Endothelial cell of umbilical vein (primary cell): ENCODE data around the gene ALK. TPM values are rescaled to one million over a fixed set of nuclear protein-coding genes. Genes with fewer than 3 reads are reported as not detected.

Source experiments
- BruUV-seq: library from RNA; stranded (reverse); fragments of 400-500 nt; replicated peaks from 2 replicates; lab custom pipeline; 2021; lab: Mats Ljungman, UMichigan
- CTCF ChIA-PET: fragments of 300-600, 350-600 bp; sonication (Branson Sonifier 250); formaldehyde crosslinking; loops from one replicate; lab custom pipeline; 2021; ENCODE audit warnings: antibody characterized with exemption, inconsistent platforms; lab: Charles Lee
- POLR2A ChIA-PET: fragments of 300-600, 350-600 bp; sonication (Branson Sonifier 250); formaldehyde crosslinking; loops from one replicate; lab custom pipeline; 2021; ENCODE audit warnings: antibody characterized with exemption, inconsistent platforms; lab: Charles Lee
- DNase-seq: peaks from one replicate; pipeline ENCODE4 v3.0.0-alpha.2; 2011; ENCODE audit warnings: low read depth, low spot score
- FAIRE-seq: peaks from 2 replicates; lab custom pipeline; 2011; peaks lifted over from hg19 to GRCh38; lab: Jason Lieb, UNC
- H2AFZ ChIP-seq: 2 replicates; pipeline ENCODE4 v1.6.0; 2012; ENCODE audit warnings: low read depth, low read length, control low read depth, inconsistent platforms
- H3K27ac ChIP-seq: 2 replicates; pipeline ENCODE4 v1.5.1; 2011; ENCODE audit warnings: low read depth, mild to moderate bottlenecking, control low read depth, low read length, moderate library complexity; ENCODE audit not compliant: insufficient read depth
- H3K27me3 ChIP-seq, 2 experiments: 2 replicates each; pipeline versions ENCODE4 v1.6.0 to v1.6.1; 2011; ENCODE audit warnings: low read length in 2 of 2, mixed read lengths in 1 of 2; ENCODE audit not compliant: control insufficient read depth in 2 of 2, insufficient read depth in 2 of 2
- H3K36me3 ChIP-seq, 2 experiments: 2 replicates in 1 of 2; 3 replicates in 1 of 2; pipeline ENCODE4 v1.5.1; 2011; ENCODE audit warnings: low read length in 2 of 2, mild to moderate bottlenecking in 1 of 2, moderate library complexity in 1 of 2; ENCODE audit not compliant: control insufficient read depth in 2 of 2, insufficient read depth in 2 of 2; ENCODE audit errors: extremely low read depth in 1 of 2
- H3K4me1 ChIP-seq: 3 replicates; pipeline ENCODE4 v1.5.1; 2011; ENCODE audit warnings: mild to moderate bottlenecking, low read length; ENCODE audit not compliant: control insufficient read depth, insufficient read depth; ENCODE audit errors: extremely low read depth
- H3K4me2 ChIP-seq: 2 replicates; pipeline ENCODE4 v1.6.1; 2011; ENCODE audit warnings: low read length, control low read depth, mixed read lengths; ENCODE audit not compliant: insufficient read depth
- H3K4me3 ChIP-seq, 3 experiments: fragments of 200-600 bp in 1 of 3; sonication (generic), shearing (Covaris generic) in 1 of 3; replicated peaks in 1 of 3; 2 replicates each; pipeline ENCODE4 v1.5.1; 2011 to 2016; ENCODE audit warnings: control low read depth in 3 of 3, low read length in 3 of 3, mild to moderate bottlenecking in 2 of 3, inconsistent platforms in 1 of 3, low read depth in 1 of 3, moderate library complexity in 1 of 3; ENCODE audit not compliant: insufficient read depth in 1 of 3
- H3K79me2 ChIP-seq: 2 replicates; pipeline ENCODE4 v1.6.0; 2012; ENCODE audit warnings: low read length, inconsistent platforms; ENCODE audit not compliant: control insufficient read depth, insufficient read depth
- H3K9ac ChIP-seq: replicated peaks from 2 replicates; pipeline ENCODE3; 2011; ENCODE audit warnings: low read length, control low read depth; ENCODE audit not compliant: insufficient read depth; ENCODE audit errors: extremely low read depth
- H3K9me1 ChIP-seq: replicated peaks from 3 replicates; pipeline ENCODE4 v1.6.0; 2011; ENCODE audit warnings: mild to moderate bottlenecking, low read length; ENCODE audit not compliant: control insufficient read depth, insufficient read depth; ENCODE audit errors: extremely low read depth
- H3K9me3 ChIP-seq: replicated peaks from 2 replicates; pipeline ENCODE4 v1.5.1; 2012; ENCODE audit warnings: low read length, inconsistent platforms; ENCODE audit not compliant: control insufficient read depth, insufficient read depth
- H4K20me1 ChIP-seq: replicated peaks from 2 replicates; pipeline ENCODE3; 2011; ENCODE audit warnings: mild to moderate bottlenecking, low read length; ENCODE audit not compliant: control insufficient read depth, insufficient read depth; ENCODE audit errors: extremely low read depth
- EZH2 ChIP-seq: IDR thresholded peaks from 2 replicates; pipeline ENCODE4 v1.6.1; 2012; ENCODE audit warnings: borderline replicate concordance, low read depth, mild to moderate bottlenecking, moderate library complexity, low read length, inconsistent platforms; ENCODE audit not compliant: severe bottlenecking
- FOS ChIP-seq: IDR thresholded peaks from 2 replicates; pipeline ENCODE4 v1.6.1; 2011; ENCODE audit warnings: mild to moderate bottlenecking, low read length, moderate library complexity, borderline replicate concordance; ENCODE audit not compliant: insufficient read depth
- GATA2 ChIP-seq: IDR thresholded peaks from 2 replicates; pipeline ENCODE4 v1.7.0; 2011; ENCODE audit warnings: low read depth, mild to moderate bottlenecking, moderate library complexity, mixed read lengths, low read length; ENCODE audit not compliant: insufficient read length, insufficient read depth
- JUN ChIP-seq: IDR thresholded peaks from 2 replicates; pipeline ENCODE4 v1.6.1; 2011; ENCODE audit warnings: borderline replicate concordance, low read depth; ENCODE audit not compliant: insufficient read length, insufficient read depth
- MYC ChIP-seq: IDR thresholded peaks from one replicate; pipeline ENCODE4 v1.6.1; 2011; ENCODE audit warnings: mild to moderate bottlenecking, low read depth, low read length
- POLR2A ChIP-seq: IDR thresholded peaks from 2 replicates; pipeline ENCODE4 v1.6.1; 2012; ENCODE audit warnings: low read depth, mild to moderate bottlenecking, control low read depth, low read length
- POLR2AphosphoS5 ChIP-seq: IDR thresholded peaks from 2 replicates; pipeline ENCODE4 v1.6.1; 2012; ENCODE audit warnings: low read depth, mild to moderate bottlenecking, control low read depth, low read length, moderate library complexity; ENCODE audit not compliant: insufficient read depth
- dilution Hi-C: fragments of 300-500 bp; cut with MboI; formaldehyde crosslinking; loops from one replicate; pipeline ENCODE4 v1.15.0; 2019; ENCODE audit warnings: low sequenced_read_pairs; ENCODE audit not compliant: extremely low pct_ligation_motif_present
- intact Hi-C: fragments of 100-400 bp; cut with micrococcal nuclease; formaldehyde crosslinking; loops from one replicate; pipeline ENCODE4 v1.10.0; 2022
- polyA plus RNA-seq, 4 experiments: library from polyadenylated mRNA; depleted of rRNA in 3 of 4; stranded (reverse) in 3 of 4; unstranded in 1 of 4; fragments of >200 nt; gene quantifications; 2 replicates each; pipeline versions ENCODE4 v1.2.1 to v1.2.3, GENCODE V29; 2011 to 2012; ENCODE audit warnings: missing spikeins in 1 of 4
- total RNA-seq: library from RNA; stranded (reverse); gene quantifications from 2 replicates; pipeline ENCODE4 v1.2.3, GENCODE V29; 2021
- TF ChIP-seq, protein P1 (sequence below), 2 donors: IDR thresholded peaks; 1 replicate in 1 of 2; 2 replicates in 1 of 2; pipeline ENCODE4 v1.5.1; 2011; ENCODE audit warnings: low read length in 2 of 2, mild to moderate bottlenecking in 2 of 2, moderate library complexity in 2 of 2, control low read depth in 1 of 2, inconsistent platforms in 1 of 2, low read depth in 1 of 2; ENCODE audit not compliant: insufficient read depth in 1 of 2; ENCODE audit errors: extremely low read depth in 1 of 2
- TF ChIP-seq, protein P2 (sequence below): IDR thresholded peaks from 2 replicates; pipeline ENCODE4 v1.6.1; 2011; ENCODE audit not compliant: insufficient read depth, insufficient read length

The ALK gene
- total and polyA plus RNA-seq, 2 donors (not counting 3 experiments of a cell fraction or from before 2014, with no cell fraction given) = not detected

DNA sequence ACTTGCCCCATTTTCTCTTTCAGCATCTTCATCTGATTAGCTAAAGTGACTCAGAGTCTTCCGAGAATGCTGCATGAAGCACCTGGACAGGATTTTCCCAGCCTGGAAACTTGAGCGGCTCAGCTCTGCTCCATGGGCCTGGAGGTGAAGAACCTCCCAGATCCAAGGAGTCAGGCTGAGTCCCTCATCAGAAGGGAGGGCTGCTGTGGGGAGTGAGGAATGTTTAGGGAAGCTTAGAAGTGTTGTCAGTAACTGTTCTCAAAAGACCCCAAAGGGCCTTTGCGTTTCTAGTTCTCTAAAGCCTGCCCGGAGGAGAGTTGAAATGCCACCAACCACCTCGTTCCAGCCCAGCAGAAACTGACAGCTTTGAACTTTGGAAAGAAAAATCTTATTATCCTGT lies 649.1 kb downstream of the ALK start:
- FAIRE-seq (no peak), DNase-seq (no peak)
- H4K20me1 ChIP-seq = no peaks in the 10 kb centered on the region
- no peak overlapping the region for H2AFZ ChIP-seq
- no peaks in the 10 kb centered on the region for H3K27me3 ChIP-seq
- intact Hi-C loops (no loop called here), dilution Hi-C loops (no loop called here)
- H3K79me2 ChIP-seq = no peaks in the 10 kb centered on the region
- H3K9me1 ChIP-seq = no peaks in the 10 kb centered on the region
- H3K36me3 ChIP-seq = no peaks in the 10 kb centered on the region
- H3K27ac ChIP-seq = no peak overlapping the region
- H3K9ac ChIP-seq = no peak overlapping the region
- ChIA-PET POLR2A (no interaction called here), CTCF (interaction anchor here (1.3 to 1.9 kb wide), 2 partner anchors 34 to 37 kb away, joined by 4 to 6 read pairs; no protein-coding TSS in a partner anchor)
- peaks cover 5% of the 10 kb centered on the region for H3K4me1 ChIP-seq
- BruUV-seq = no TSS peak
- H3K9me3 ChIP-seq = no peaks in the 10 kb centered on the region
- H3K4me2 ChIP-seq = no peak overlapping the region
- H3K4me3 ChIP-seq = no peak overlapping the region
- TF ChIP-seq EZH2 (no peak), MYC (no peak), POLR2A (no peak), POLR2AphosphoS5 (no peak), FOS (no peak), JUN (no peak), GATA2 (no peak)
- TF ChIP-seq, protein P1, sequence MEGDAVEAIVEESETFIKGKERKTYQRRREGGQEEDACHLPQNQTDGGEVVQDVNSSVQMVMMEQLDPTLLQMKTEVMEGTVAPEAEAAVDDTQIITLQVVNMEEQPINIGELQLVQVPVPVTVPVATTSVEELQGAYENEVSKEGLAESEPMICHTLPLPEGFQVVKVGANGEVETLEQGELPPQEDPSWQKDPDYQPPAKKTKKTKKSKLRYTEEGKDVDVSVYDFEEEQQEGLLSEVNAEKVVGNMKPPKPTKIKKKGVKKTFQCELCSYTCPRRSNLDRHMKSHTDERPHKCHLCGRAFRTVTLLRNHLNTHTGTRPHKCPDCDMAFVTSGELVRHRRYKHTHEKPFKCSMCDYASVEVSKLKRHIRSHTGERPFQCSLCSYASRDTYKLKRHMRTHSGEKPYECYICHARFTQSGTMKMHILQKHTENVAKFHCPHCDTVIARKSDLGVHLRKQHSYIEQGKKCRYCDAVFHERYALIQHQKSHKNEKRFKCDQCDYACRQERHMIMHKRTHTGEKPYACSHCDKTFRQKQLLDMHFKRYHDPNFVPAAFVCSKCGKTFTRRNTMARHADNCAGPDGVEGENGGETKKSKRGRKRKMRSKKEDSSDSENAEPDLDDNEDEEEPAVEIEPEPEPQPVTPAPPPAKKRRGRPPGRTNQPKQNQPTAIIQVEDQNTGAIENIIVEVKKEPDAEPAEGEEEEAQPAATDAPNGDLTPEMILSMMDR (IDR thresholded peaks at IDR 0.05; ENCODE audit: extremely low read depth in 1 of 2, insufficient read depth in 1 of 2, low read depth in 1 of 2, low read length in 2 of 2) = no peak
- TF ChIP-seq, protein P2, sequence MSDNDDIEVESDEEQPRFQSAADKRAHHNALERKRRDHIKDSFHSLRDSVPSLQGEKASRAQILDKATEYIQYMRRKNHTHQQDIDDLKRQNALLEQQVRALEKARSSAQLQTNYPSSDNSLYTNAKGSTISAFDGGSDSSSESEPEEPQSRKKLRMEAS = no peak
